VCaP (cell line): Measurements from ENCODE around the gene SUMF1.
"Not testable (repeated sequence)": the region's sequence is repeated elsewhere in the genome, so short reads cannot be mapped to it uniquely, and the experiment has no call there.

Experiments used
- H3K27ac ChIP-seq: fragments of 450-650 bp; 2 replicates; pipeline ENCODE4 v1.5.1; 2017
- TF ChIP-seq, protein P1 (sequence below): fragments of 450-650 bp; conservative IDR thresholded peaks from 2 replicates; pipeline ENCODE4 v1.5.1; 2017; ENCODE audit warnings: mild to moderate bottlenecking, moderate library complexity

Gene SUMF1

DNA sequence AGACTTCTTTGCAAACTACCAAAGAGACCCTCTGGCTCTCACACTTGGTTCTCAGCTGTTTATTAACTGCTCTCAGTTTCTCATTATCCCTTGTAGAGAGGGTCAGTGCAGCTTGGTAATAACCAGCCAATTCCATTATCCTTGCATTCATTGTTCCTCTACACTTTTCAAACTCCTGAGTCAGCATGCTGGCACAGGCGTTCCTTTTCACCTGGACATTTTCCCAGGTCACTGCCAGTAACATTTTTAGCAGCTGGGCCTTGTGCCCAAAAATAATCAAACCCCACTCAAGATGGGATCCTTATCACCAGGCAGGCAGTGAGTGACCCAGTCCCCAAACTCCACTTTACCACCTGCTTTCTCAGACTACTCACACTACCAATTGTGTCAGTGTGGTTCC is 4.8 kb upstream of the SUMF1 start:
- TF ChIP-seq, protein P1, sequence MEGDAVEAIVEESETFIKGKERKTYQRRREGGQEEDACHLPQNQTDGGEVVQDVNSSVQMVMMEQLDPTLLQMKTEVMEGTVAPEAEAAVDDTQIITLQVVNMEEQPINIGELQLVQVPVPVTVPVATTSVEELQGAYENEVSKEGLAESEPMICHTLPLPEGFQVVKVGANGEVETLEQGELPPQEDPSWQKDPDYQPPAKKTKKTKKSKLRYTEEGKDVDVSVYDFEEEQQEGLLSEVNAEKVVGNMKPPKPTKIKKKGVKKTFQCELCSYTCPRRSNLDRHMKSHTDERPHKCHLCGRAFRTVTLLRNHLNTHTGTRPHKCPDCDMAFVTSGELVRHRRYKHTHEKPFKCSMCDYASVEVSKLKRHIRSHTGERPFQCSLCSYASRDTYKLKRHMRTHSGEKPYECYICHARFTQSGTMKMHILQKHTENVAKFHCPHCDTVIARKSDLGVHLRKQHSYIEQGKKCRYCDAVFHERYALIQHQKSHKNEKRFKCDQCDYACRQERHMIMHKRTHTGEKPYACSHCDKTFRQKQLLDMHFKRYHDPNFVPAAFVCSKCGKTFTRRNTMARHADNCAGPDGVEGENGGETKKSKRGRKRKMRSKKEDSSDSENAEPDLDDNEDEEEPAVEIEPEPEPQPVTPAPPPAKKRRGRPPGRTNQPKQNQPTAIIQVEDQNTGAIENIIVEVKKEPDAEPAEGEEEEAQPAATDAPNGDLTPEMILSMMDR = no peak

GRCh38 chr3:4467522-4467867 is 426 bp upstream of the SUMF1 start:
- peak overlapping the region; percentile 82 for H3K27ac ChIP-seq
- TF ChIP-seq, protein P1 = no peak

More for the DNA sequence above, 4.8 kb upstream of the SUMF1 start:
- H3K27ac ChIP-seq = peak overlapping the region; percentile 31

GRCh38 chr3:4464576-4464975 is 2.5 kb downstream of the SUMF1 start:
- TF ChIP-seq, protein P1 = no peak
- H3K27ac ChIP-seq = no peak overlapping the region

GRCh38 chr3:4462369-4463040 is 4.6 kb downstream of the SUMF1 start:
- TF ChIP-seq, protein P1 = no peak
- H3K27ac ChIP-seq = no peak overlapping the region

GRCh38 chr3:4461468-4462090 is 5.5 kb downstream of the SUMF1 start:
- H3K27ac ChIP-seq = no peak overlapping the region
- TF ChIP-seq, protein P1 = no peak

GRCh38 chr3:4460334-4460733 is 6.7 kb downstream of the SUMF1 start:
- TF ChIP-seq, protein P1 = no peak
- no peak overlapping the region for H3K27ac ChIP-seq

- TF ChIP-seq, protein P1 = no peak
- no peak overlapping the region for H3K27ac ChIP-seq
Observed at GRCh38 chr3:4458961-4459360, 8.1 kb downstream of the SUMF1 start.

DNA sequence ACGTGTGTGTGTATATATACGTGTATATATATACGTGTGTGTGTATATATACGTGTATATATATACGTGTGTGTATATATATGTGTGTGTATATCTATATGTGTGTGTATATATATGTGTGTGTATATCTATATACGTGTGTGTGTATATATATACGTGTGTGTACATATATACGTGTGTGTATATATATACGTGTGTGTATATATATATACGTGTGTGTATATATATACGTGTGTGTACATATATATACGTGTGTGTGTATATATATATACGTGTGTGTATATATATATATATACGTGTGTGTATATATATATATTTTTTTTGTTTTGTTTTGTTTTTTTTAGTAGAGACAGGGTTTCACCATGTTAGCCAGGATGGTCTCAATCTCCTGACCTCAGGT is 10.3 kb downstream of the SUMF1 start:
- H3K27ac ChIP-seq = not testable (repeated sequence)
